Loucy (cell line): ENCODE results near the gene RBMS3.

Experiments used
- EZH2phosphoT487 ChIP-seq: fragments of 200-600 bp; IDR thresholded peaks from 2 replicates; pipeline ENCODE4 v1.6.1; 2018; ENCODE audit warnings: antibody characterized with exemption, mild to moderate bottlenecking, moderate library complexity, borderline replicate concordance
- TF ChIP-seq, protein P1 (sequence below): fragments of 200-600 bp; sonication (generic); conservative IDR thresholded peaks from 2 replicates; pipeline ENCODE4 v1.5.1; 2014; ENCODE audit warnings: mild to moderate bottlenecking, antibody characterized with exemption, low read length

DNA sequence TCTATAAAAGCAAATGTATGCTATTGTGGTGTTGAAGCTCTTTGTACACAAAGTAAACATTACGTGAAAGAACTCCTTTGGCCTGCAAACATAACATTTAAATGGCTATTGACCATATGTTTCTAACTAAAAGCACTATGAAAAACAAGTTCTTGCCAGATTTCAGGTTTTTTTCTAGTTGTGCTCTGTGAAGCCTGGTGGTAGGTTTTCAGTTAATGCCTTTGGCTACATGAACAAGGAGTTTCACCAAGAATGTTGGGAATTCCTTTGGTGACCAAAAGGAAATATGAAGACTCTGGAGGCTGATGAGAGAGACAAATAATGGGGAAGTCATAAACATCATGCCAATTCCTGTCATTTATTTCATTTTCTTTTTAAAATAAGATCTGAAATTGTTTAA is 66.0 kb downstream of the RBMS3 start:
- TF ChIP-seq, protein P1, sequence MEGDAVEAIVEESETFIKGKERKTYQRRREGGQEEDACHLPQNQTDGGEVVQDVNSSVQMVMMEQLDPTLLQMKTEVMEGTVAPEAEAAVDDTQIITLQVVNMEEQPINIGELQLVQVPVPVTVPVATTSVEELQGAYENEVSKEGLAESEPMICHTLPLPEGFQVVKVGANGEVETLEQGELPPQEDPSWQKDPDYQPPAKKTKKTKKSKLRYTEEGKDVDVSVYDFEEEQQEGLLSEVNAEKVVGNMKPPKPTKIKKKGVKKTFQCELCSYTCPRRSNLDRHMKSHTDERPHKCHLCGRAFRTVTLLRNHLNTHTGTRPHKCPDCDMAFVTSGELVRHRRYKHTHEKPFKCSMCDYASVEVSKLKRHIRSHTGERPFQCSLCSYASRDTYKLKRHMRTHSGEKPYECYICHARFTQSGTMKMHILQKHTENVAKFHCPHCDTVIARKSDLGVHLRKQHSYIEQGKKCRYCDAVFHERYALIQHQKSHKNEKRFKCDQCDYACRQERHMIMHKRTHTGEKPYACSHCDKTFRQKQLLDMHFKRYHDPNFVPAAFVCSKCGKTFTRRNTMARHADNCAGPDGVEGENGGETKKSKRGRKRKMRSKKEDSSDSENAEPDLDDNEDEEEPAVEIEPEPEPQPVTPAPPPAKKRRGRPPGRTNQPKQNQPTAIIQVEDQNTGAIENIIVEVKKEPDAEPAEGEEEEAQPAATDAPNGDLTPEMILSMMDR = no peak
- no peak for TF ChIP-seq EZH2phosphoT487
